Chondrocyte (in vitro differentiated cells): ENCODE results near the gene SNAP47. TPM values are rescaled to one million over a fixed set of nuclear protein-coding genes. Genes with fewer than 3 reads are reported as not detected.

ENCODE experiments used
- DNase-seq: peaks from one replicate; pipeline ENCODE4 v3.0.0; 2021; ENCODE audit warnings: mixed read lengths, low spot score
- H3K27ac Mint-ChIP-seq: one replicate; pipeline ENCODE4 v1.8.0; 2021; ENCODE audit warnings: mild to moderate bottlenecking, moderate library complexity, mixed read lengths; ENCODE audit not compliant: unreplicated experiment
- H3K27me3 Mint-ChIP-seq: 2 replicates; pipeline ENCODE4 v1.8.0; 2021; ENCODE audit warnings: low read depth, mixed read lengths
- H3K36me3 Mint-ChIP-seq: 2 replicates; pipeline ENCODE4 v1.8.0; 2021; ENCODE audit warnings: low read depth, mixed read lengths
- H3K4me1 Mint-ChIP-seq: 2 replicates; pipeline ENCODE4 v1.8.0; 2021; ENCODE audit warnings: low read depth, mild to moderate bottlenecking, mixed read lengths
- H3K4me3 Mint-ChIP-seq: one replicate; pipeline ENCODE4 v1.8.0; 2021; ENCODE audit warnings: mild to moderate bottlenecking, moderate library complexity, mixed read lengths; ENCODE audit not compliant: unreplicated experiment
- H3K9me3 Mint-ChIP-seq: 2 replicates; pipeline ENCODE4 v1.8.0; 2021; ENCODE audit warnings: low read depth, mixed read lengths
- CTCF ChIP-seq: fragments of 200-600 bp; sonication (generic); IDR thresholded peaks from 2 replicates; pipeline ENCODE4 v1.5.0; 2021; ENCODE audit warnings: antibody characterized with exemption, mild to moderate bottlenecking, moderate library complexity
- total RNA-seq: library from RNA; stranded (reverse); gene quantifications from 3 replicates; pipeline ENCODE4 v1.2.1, GENCODE V29; 2021

SNAP47 gene
- total RNA-seq, 1 donor from 2014 or later, result 22.5 TPM

- no peak overlapping the region for H3K27ac Mint-ChIP-seq
- H3K36me3 Mint-ChIP-seq, result peaks cover 24% of the 10 kb centered on the region
- no peak for TF ChIP-seq CTCF
- H3K27me3 Mint-ChIP-seq, result no peaks in the 10 kb centered on the region
- no peak for DNase-seq
- H3K4me1 Mint-ChIP-seq, result peaks cover 27% of the 10 kb centered on the region
- no peak overlapping the region for H3K4me3 Mint-ChIP-seq
- no peaks in the 10 kb centered on the region for H3K9me3 Mint-ChIP-seq
These were observed 30.2 kb downstream of the SNAP47 start for GRCh38 chr1:227765261-227766014.

- Mint-ChIP-seq H3K27ac (no peak overlapping the region), H3K9me3 (no peaks in the 10 kb centered on the region), H3K4me3 (no peak overlapping the region), H3K27me3 (no peaks in the 10 kb centered on the region), H3K36me3 (peaks cover 25% of the 10 kb centered on the region), H3K4me1 (peaks cover 22% of the 10 kb centered on the region)
- TF ChIP-seq CTCF, result no peak
- peak; percentile 89 for DNase-seq
These were observed 30.9 kb downstream of the SNAP47 start for GRCh38 chr1:227766015-227766634.

GRCh38 chr1:227766653-227767277 is 31.5 kb downstream of the SNAP47 start:
- H3K27me3 Mint-ChIP-seq, result no peaks in the 10 kb centered on the region
- no peak for TF ChIP-seq CTCF
- no peak overlapping the region for H3K4me3 Mint-ChIP-seq
- H3K9me3 Mint-ChIP-seq, result no peaks in the 10 kb centered on the region
- no peak overlapping the region for H3K27ac Mint-ChIP-seq
- peaks cover 25% of the 10 kb centered on the region for H3K36me3 Mint-ChIP-seq
- H3K4me1 Mint-ChIP-seq, result peaks cover 22% of the 10 kb centered on the region
- no peak for DNase-seq

- H3K4me3 Mint-ChIP-seq, result no peak overlapping the region
- peaks cover 25% of the 10 kb centered on the region for H3K36me3 Mint-ChIP-seq
- H3K4me1 Mint-ChIP-seq, result peaks cover 16% of the 10 kb centered on the region
- H3K9me3 Mint-ChIP-seq, result no peaks in the 10 kb centered on the region
- TF ChIP-seq CTCF, result no peak
- H3K27me3 Mint-ChIP-seq, result no peaks in the 10 kb centered on the region
- H3K27ac Mint-ChIP-seq, result no peak overlapping the region
- DNase-seq, result no peak
These were observed 32.3 kb downstream of the SNAP47 start for GRCh38 chr1:227767401-227768124.

GRCh38 chr1:227768125-227768439 is 32.8 kb downstream of the SNAP47 start:
- DNase-seq, result no peak
- H3K27ac Mint-ChIP-seq, result no peak overlapping the region
- no peaks in the 10 kb centered on the region for H3K9me3 Mint-ChIP-seq
- H3K4me1 Mint-ChIP-seq, result peaks cover 11% of the 10 kb centered on the region
- H3K4me3 Mint-ChIP-seq, result no peak overlapping the region
- no peak for TF ChIP-seq CTCF
- H3K27me3 Mint-ChIP-seq, result no peaks in the 10 kb centered on the region
- H3K36me3 Mint-ChIP-seq, result peaks cover 25% of the 10 kb centered on the region
